Endothelial cell (in vitro differentiated cells): ENCODE measurements around the gene PHACTR1. TPM values are rescaled to one million over a fixed set of nuclear protein-coding genes. Genes with fewer than 3 reads are reported as not detected.

Experiments used
- DNase-seq: peaks from one replicate; pipeline ENCODE4 v3.0.0; 2021; ENCODE audit warnings: low spot score
- H3K27ac Mint-ChIP-seq: one replicate; pipeline ENCODE4 v1.8.0; 2021; ENCODE audit warnings: mixed read lengths, inconsistent platforms; ENCODE audit not compliant: unreplicated experiment
- H3K27me3 Mint-ChIP-seq: one replicate; pipeline ENCODE4 v1.8.0; 2021; ENCODE audit warnings: mild to moderate bottlenecking, moderate library complexity, mixed read lengths, inconsistent platforms; ENCODE audit not compliant: unreplicated experiment
- H3K36me3 Mint-ChIP-seq: one replicate; pipeline ENCODE4 v1.8.0; 2021; ENCODE audit warnings: mild to moderate bottlenecking, low read depth, mixed read lengths, inconsistent platforms; ENCODE audit not compliant: unreplicated experiment
- H3K4me1 Mint-ChIP-seq: one replicate; pipeline ENCODE4 v1.8.0; 2021; ENCODE audit warnings: mild to moderate bottlenecking, mixed read lengths, inconsistent platforms; ENCODE audit not compliant: unreplicated experiment
- H3K4me3 Mint-ChIP-seq: one replicate; pipeline ENCODE4 v1.8.0; 2021; ENCODE audit warnings: mild to moderate bottlenecking, mixed read lengths, inconsistent platforms; ENCODE audit not compliant: unreplicated experiment
- H3K9me3 Mint-ChIP-seq: one replicate; pipeline ENCODE4 v1.8.0; 2021; ENCODE audit warnings: mixed read lengths, inconsistent platforms; ENCODE audit not compliant: unreplicated experiment
- CTCF ChIP-seq: fragments of 200-600 bp; sonication (generic); IDR thresholded peaks from one replicate; pipeline ENCODE4 v1.5.0; 2021; ENCODE audit warnings: antibody characterized with exemption; ENCODE audit not compliant: unreplicated experiment
- total RNA-seq: library from RNA; stranded (reverse); fragmentation: NEBNext Ultra II Directional; extraction: Animal tissue kit (Norgen Biotek cat#: 25700); gene quantifications from one replicate; pipeline ENCODE4 v1.2.1, GENCODE V29; 2021; ENCODE audit not compliant: unreplicated experiment

PHACTR1 gene
- total RNA-seq, 1 donor from 2014 or later = 39.9 TPM

GRCh38 chr6:13141387-13141786, 424.8 kb downstream of the PHACTR1 start:
- no peak for DNase-seq
- TF ChIP-seq CTCF = no peak
- Mint-ChIP-seq H3K27me3 (peaks cover 2% of the 10 kb centered on the region), H3K36me3 (no peaks in the 10 kb centered on the region), H3K4me1 (peaks cover 4% of the 10 kb centered on the region), H3K27ac (no peak overlapping the region), H3K9me3 (no peaks in the 10 kb centered on the region), H3K4me3 (no peak overlapping the region)

GRCh38 chr6:13142611-13143010, 426.0 kb downstream of the PHACTR1 start:
- Mint-ChIP-seq H3K27ac (no peak overlapping the region), H3K4me1 (peaks cover 4% of the 10 kb centered on the region), H3K27me3 (peaks cover 2% of the 10 kb centered on the region), H3K9me3 (no peaks in the 10 kb centered on the region), H3K4me3 (no peak overlapping the region), H3K36me3 (no peaks in the 10 kb centered on the region)
- DNase-seq = no peak
- no peak for TF ChIP-seq CTCF

GRCh38 chr6:13146442-13146841, 429.9 kb downstream of the PHACTR1 start:
- H3K9me3 Mint-ChIP-seq = no peaks in the 10 kb centered on the region
- DNase-seq = no peak
- peaks cover 2% of the 10 kb centered on the region for H3K27me3 Mint-ChIP-seq
- H3K36me3 Mint-ChIP-seq = no peaks in the 10 kb centered on the region
- no peak for TF ChIP-seq CTCF
- no peak overlapping the region for H3K27ac Mint-ChIP-seq
- peaks cover 4% of the 10 kb centered on the region for H3K4me1 Mint-ChIP-seq
- no peak overlapping the region for H3K4me3 Mint-ChIP-seq

- Mint-ChIP-seq H3K4me3 (no peak overlapping the region), H3K27me3 (peaks cover 2% of the 10 kb centered on the region), H3K27ac (no peak overlapping the region), H3K36me3 (no peaks in the 10 kb centered on the region), H3K9me3 (no peaks in the 10 kb centered on the region), H3K4me1 (peaks cover 4% of the 10 kb centered on the region)
- no peak for DNase-seq
- TF ChIP-seq CTCF = no peak
Observed at GRCh38 chr6:13147376-13147775, 430.8 kb downstream of the PHACTR1 start.

- Mint-ChIP-seq H3K4me1 (peaks cover 6% of the 10 kb centered on the region), H3K27me3 (peaks cover 2% of the 10 kb centered on the region), H3K27ac (no peak overlapping the region), H3K36me3 (no peaks in the 10 kb centered on the region), H3K9me3 (no peaks in the 10 kb centered on the region), H3K4me3 (no peak overlapping the region)
- DNase-seq = no peak
- no peak for TF ChIP-seq CTCF
Observed at GRCh38 chr6:13147782-13148181, 431.2 kb downstream of the PHACTR1 start.
